Astrocyte (in vitro differentiated cells and primary cell): ENCODE data around the gene HHIP. TPM values are rescaled to one million over a fixed set of nuclear protein-coding genes. Genes with fewer than 3 reads are reported as not detected.

ENCODE experiments used
- DNase-seq: peaks from one replicate; pipeline ENCODE4 v3.0.0-alpha.2; 2010; ENCODE audit warnings: low read depth
- FAIRE-seq: peaks from 2 replicates; lab custom pipeline; 2011; peaks lifted over from hg19 to GRCh38; lab: Jason Lieb, UNC
- H2AFZ ChIP-seq: 2 replicates; pipeline ENCODE4 v1.6.0; 2012; ENCODE audit warnings: low read depth, low read length, inconsistent platforms
- H3K27ac ChIP-seq: 2 replicates; pipeline ENCODE4 v1.5.1; 2011; ENCODE audit warnings: low read depth, low read length, inconsistent platforms
- H3K27me3 ChIP-seq: 2 replicates; pipeline ENCODE4 v1.6.0; 2011; ENCODE audit warnings: low read length, inconsistent platforms; ENCODE audit not compliant: insufficient read depth
- H3K36me3 ChIP-seq: 2 replicates; pipeline ENCODE4 v1.5.1; 2011; ENCODE audit warnings: low read length, inconsistent platforms; ENCODE audit not compliant: insufficient read depth
- H3K4me1 ChIP-seq: 2 replicates; pipeline ENCODE4 v1.5.1; 2011; ENCODE audit warnings: low read length, inconsistent platforms; ENCODE audit not compliant: insufficient read depth
- H3K4me2 ChIP-seq: 2 replicates; pipeline ENCODE4 v1.6.0; 2012; ENCODE audit warnings: low read length, inconsistent platforms
- H3K4me3 ChIP-seq: 2 replicates; pipeline ENCODE4 v1.5.1; 2011; ENCODE audit warnings: low read depth, mild to moderate bottlenecking, low read length, inconsistent platforms; ENCODE audit not compliant: insufficient read depth
- H3K79me2 ChIP-seq: 2 replicates; pipeline ENCODE4 v1.6.0; 2012; ENCODE audit warnings: mild to moderate bottlenecking, low read length, inconsistent platforms; ENCODE audit not compliant: insufficient read depth
- H3K9ac ChIP-seq: 2 replicates; pipeline ENCODE4 v1.6.0; 2012; ENCODE audit warnings: mild to moderate bottlenecking, low read length, inconsistent platforms
- H3K9me3 ChIP-seq: 2 replicates; pipeline ENCODE4 v1.5.1; 2012; ENCODE audit warnings: low read depth, mild to moderate bottlenecking, low read length, inconsistent platforms; ENCODE audit not compliant: insufficient read depth
- H4K20me1 ChIP-seq: 2 replicates; pipeline ENCODE4 v1.6.0; 2012; ENCODE audit warnings: low read length, inconsistent platforms; ENCODE audit not compliant: insufficient read depth
- H3K27ac Mint-ChIP-seq: one replicate; pipeline ENCODE4 v1.8.0; 2021; ENCODE audit warnings: mild to moderate bottlenecking, mixed read lengths; ENCODE audit not compliant: unreplicated experiment
- H3K27me3 Mint-ChIP-seq: one replicate; pipeline ENCODE4 v1.8.0; 2021; ENCODE audit warnings: low read depth, mixed read lengths; ENCODE audit not compliant: unreplicated experiment
- H3K36me3 Mint-ChIP-seq: one replicate; pipeline ENCODE4 v1.8.0; 2021; ENCODE audit warnings: low read depth, mixed read lengths; ENCODE audit not compliant: unreplicated experiment
- H3K4me1 Mint-ChIP-seq: one replicate; pipeline ENCODE4 v1.8.0; 2021; ENCODE audit warnings: low read depth, mixed read lengths; ENCODE audit not compliant: unreplicated experiment
- H3K4me3 Mint-ChIP-seq: one replicate; pipeline ENCODE4 v1.8.0; 2021; ENCODE audit warnings: mild to moderate bottlenecking, moderate library complexity, mixed read lengths; ENCODE audit not compliant: unreplicated experiment
- H3K9me3 Mint-ChIP-seq: one replicate; pipeline ENCODE4 v1.8.0; 2021; ENCODE audit warnings: mild to moderate bottlenecking, mixed read lengths; ENCODE audit not compliant: unreplicated experiment
- CTCF ChIP-seq: IDR thresholded peaks from 2 replicates; pipeline ENCODE4 v1.5.1; 2011; ENCODE audit warnings: low read depth, mild to moderate bottlenecking, inconsistent platforms, low read length, moderate library complexity; ENCODE audit not compliant: insufficient read depth
- EZH2 ChIP-seq: IDR thresholded peaks from 2 replicates; pipeline ENCODE4 v1.6.1; 2012; ENCODE audit warnings: mild to moderate bottlenecking, low read length, inconsistent platforms; ENCODE audit not compliant: insufficient read depth
- total RNA-seq: library from RNA; stranded (reverse); gene quantifications from 2 replicates; pipeline ENCODE4 v1.2.1, GENCODE V29; 2021

Gene HHIP
- total RNA-seq, 1 donor from 2014 or later: 4.0 TPM

- peaks cover 7% of the 10 kb centered on the region for H3K36me3 ChIP-seq
- peaks cover 56% of the 10 kb centered on the region for H3K79me2 ChIP-seq
- FAIRE-seq (no peak), DNase-seq (no peak)
- no peak overlapping the region for H3K27ac Mint-ChIP-seq
- peaks cover 2% of the 10 kb centered on the region for H3K36me3 Mint-ChIP-seq
- H3K9ac ChIP-seq: peak overlapping the region; percentile 95
- peak overlapping the region; percentile 98 for H3K4me3 ChIP-seq
- H3K27me3 ChIP-seq: no peaks in the 10 kb centered on the region
- H3K27ac ChIP-seq: peak overlapping the region; percentile 84
- H3K9me3 Mint-ChIP-seq: peaks cover 2% of the 10 kb centered on the region
- H2AFZ ChIP-seq: peak overlapping the region; percentile 76
- H4K20me1 ChIP-seq: no peaks in the 10 kb centered on the region
- H3K9me3 ChIP-seq: no peaks in the 10 kb centered on the region
- H3K4me2 ChIP-seq: peak overlapping the region; percentile 99
- peaks cover 32% of the 10 kb centered on the region for H3K27me3 Mint-ChIP-seq
- H3K4me3 Mint-ChIP-seq: peak overlapping the region; percentile 71
- H3K4me1 Mint-ChIP-seq: peaks cover 4% of the 10 kb centered on the region
- H3K4me1 ChIP-seq: peaks cover 3% of the 10 kb centered on the region
- TF ChIP-seq CTCF (no peak), EZH2 (no peak)
Measured at GRCh38 chr4:144644368-144645101, 1.4 kb upstream of the HHIP start.

GRCh38 chr4:144645102-144645630 lies 790 bp upstream of the HHIP start:
- Histone ChIP-seq H3K9ac (peak overlapping the region; percentile 95), H3K9me3 (no peaks in the 10 kb centered on the region), H3K4me1 (peaks cover 3% of the 10 kb centered on the region), H2AFZ (peak overlapping the region; percentile 76), H3K4me2 (peak overlapping the region; percentile 99), H3K36me3 (peaks cover 7% of the 10 kb centered on the region), H3K79me2 (peaks cover 62% of the 10 kb centered on the region), H3K4me3 (peak overlapping the region; percentile 98), H4K20me1 (no peaks in the 10 kb centered on the region), H3K27ac (peak overlapping the region; percentile 84), H3K27me3 (no peaks in the 10 kb centered on the region)
- Mint-ChIP-seq H3K4me3 (peak overlapping the region; percentile 71), H3K36me3 (peaks cover 2% of the 10 kb centered on the region), H3K9me3 (peaks cover 2% of the 10 kb centered on the region), H3K27ac (no peak overlapping the region), H3K27me3 (peaks cover 32% of the 10 kb centered on the region), H3K4me1 (peaks cover 10% of the 10 kb centered on the region)
- DNase-seq (no peak), FAIRE-seq (no peak)
- no peak for TF ChIP-seq CTCF
- TF ChIP-seq EZH2: no peak
